ENCODE data around the gene FASN. TPM values are rescaled to one million over a fixed set of nuclear protein-coding genes. Genes with fewer than 3 reads are reported as not detected.
"Not testable (repeated sequence)": the region's sequence is repeated elsewhere in the genome, so short reads cannot be mapped to it uniquely, and the experiment has no call there.

Gene FASN
- 54.4 and 61.1 TPM in 2 replicates for total RNA-seq

GRCh38 chr17:82098169-82098938, at the start of gene FASN:
TSS of gene FASN (minus strand) at chr17:82098236. CDS start at chr17:82096445, 1,791 bp downstream.
- peak; percentile 84 to 97 for DNase-seq (ENCODE audit: low read depth in 2 of 2)

DNA sequence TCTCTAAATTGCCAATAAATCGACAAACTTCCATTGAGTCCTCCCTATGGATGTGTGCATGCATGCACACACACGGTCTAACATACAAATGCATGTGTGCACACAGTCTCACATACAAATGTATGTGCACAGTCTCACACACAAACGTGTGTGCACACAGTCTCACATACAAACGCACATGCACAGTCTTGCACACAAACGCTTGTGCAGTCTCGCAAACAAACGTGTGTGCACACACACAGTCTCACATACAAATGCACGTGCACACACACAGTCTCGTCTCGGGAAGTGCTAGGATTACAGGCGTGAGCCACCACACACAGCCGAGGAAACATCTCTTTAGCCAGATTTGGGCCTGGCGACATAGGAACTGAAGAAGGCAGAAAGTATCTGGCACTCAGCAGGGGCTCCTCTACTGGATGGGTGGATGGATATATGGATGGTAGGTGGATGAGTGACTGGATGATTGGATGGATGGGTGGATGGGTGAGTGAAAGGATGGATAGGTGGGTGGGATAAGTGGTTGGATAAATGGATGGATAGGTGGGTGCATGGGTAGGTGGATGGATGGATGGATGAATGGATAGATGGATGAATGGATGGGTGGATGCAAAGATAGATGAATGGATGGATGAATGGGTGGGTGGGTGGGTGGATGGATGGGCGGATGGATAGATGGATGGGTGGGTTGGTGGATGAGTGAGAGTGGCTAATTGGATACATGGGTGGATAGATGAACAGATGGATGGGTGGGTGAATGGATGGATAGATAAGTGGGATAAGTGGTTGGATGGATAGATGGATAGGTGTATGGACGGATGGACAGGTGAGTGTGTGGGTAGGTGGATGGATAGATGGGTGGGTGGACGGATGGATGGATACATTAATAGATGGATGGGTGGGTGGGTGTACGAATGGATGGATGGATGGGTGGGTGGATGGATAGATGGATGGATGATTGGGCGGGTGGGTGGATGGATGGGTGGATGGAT, 48.9 kb upstream of the FASN start:
- no peak for DNase-seq (ENCODE audit: low read depth in 2 of 2)

DNA sequence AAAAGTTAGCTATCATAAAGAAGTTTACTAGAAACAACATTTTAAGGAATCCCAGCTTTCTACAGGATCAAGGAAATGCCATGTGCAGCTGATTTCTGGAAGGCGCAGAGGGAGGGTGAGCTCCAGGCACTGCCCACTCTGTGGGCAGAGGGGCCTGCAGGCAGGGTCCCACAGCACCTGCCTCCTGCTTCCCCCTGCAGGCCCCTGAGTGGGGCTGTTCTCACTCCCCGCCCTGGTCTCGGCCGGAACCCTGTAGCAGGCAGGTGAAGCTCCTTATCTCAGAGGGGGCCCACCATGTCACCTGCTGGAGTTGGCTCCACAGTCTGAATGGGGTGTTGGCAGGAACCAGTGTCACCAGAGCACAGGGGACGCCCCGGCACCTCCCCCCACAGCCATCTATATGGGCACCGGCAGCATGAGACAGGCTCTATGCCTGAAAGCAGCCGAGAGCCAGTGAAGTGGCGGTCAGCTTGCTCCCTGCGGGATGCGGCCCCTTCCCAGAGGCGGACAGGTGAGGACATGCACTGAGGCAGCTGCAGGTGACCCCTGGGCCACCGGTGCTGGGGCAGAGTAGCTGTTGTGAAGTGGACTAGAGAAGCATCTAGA, 47.6 kb upstream of the FASN start:
- DNase-seq (ENCODE audit: low read depth in 2 of 2): no peak

- DNase-seq (ENCODE audit: low read depth in 2 of 2): no peak
Measured at GRCh38 chr17:82143333-82143732, 45.3 kb upstream of the FASN start.

DNA sequence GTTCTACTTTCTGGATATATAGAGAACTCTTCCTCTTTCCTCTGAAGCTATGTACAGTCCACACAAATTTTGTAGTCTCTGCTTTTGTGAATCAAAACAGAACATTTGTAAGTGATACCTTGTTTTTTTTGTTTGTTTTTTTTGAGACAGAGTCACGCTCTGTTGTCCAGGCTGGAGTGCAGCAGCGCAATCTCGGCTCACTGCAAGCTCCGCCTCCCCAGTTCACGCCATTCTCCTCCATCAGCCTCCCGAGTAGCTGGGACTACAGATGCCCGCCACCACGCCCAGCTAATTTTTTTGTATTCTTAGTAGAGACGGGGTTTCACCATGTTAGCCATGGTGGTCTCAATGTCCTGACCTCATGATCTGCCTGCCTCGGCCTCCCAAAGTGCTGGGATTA, 41.9 kb upstream of the FASN start:
- DNase-seq (ENCODE audit: low read depth in 2 of 2): not testable (repeated sequence)

- no peak for DNase-seq (ENCODE audit: low read depth in 2 of 2)
Measured at GRCh38 chr17:82138511-82138992, 40.5 kb upstream of the FASN start.

GRCh38 chr17:82134101-82134500, 36.1 kb upstream of the FASN start:
- DNase-seq (ENCODE audit: low read depth in 2 of 2): no peak

DNA sequence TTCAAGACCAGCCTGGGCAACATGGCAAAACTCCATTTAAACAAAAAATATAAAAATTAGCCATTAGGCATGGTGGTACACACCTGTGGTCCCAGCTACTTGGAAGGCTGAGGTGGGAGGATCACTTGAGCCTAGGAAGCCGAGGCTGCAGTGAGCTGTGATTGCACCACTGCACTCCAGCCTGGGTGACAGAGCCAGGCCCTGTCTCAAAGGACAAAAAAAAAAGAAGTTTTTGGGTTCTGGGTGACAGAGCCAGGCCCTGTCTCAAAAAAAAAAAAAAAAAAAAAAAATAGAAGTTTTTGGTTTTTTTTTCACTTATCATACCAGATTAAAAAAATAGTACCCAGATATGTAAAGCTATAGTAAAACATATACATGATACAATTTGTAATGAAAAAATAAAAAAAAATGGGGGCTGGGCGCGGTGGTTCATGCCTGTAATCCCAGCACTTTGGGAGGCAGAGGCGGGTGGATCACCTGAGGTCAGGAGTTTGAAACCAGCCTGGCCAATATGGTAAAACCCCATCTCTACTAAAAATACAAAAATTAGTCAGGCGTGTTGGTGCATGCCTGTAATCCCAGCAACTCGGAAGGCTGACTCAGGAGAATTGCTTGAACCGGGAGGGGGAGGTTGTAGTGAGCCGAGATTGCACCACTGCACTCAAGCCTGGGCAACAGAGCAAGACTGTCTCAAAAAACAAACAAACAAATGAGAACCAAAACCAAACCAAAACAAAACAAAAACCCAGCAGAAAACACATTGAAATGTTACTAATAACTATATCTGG, 35.3 kb upstream of the FASN start:
- not testable (repeated sequence) for DNase-seq (ENCODE audit: low read depth in 2 of 2)

GRCh38 chr17:82129095-82129494, 31.1 kb upstream of the FASN start:
- no peak for DNase-seq (ENCODE audit: low read depth in 2 of 2)

- no peak for DNase-seq (ENCODE audit: low read depth in 2 of 2)
Measured at GRCh38 chr17:82128287-82128686, 30.3 kb upstream of the FASN start.

GRCh38 chr17:82127704-82128103, 29.7 kb upstream of the FASN start:
- DNase-seq (ENCODE audit: low read depth in 2 of 2): no peak

DNA sequence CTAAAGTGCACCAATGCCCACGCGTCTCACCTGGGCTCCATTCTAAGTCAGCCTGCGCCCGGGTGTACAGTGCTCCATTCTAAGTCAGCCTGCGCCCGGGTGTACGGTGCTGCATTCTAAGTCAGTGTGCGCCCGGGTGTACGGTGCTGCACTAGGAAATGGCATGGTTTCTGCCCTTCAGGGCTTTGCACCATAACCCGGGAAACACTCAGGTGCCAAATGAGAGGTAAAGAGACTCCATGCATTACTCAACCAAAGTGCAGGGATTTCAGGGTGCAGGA, 29.2 kb upstream of the FASN start:
- DNase-seq (ENCODE audit: low read depth in 2 of 2): no peak

GRCh38 chr17:82126556-82127314, 28.7 kb upstream of the FASN start:
- DNase-seq (ENCODE audit: low read depth in 2 of 2): no peak

GRCh38 chr17:82124101-82124500, 26.1 kb upstream of the FASN start:
- DNase-seq (ENCODE audit: low read depth in 2 of 2): no peak

DNA sequence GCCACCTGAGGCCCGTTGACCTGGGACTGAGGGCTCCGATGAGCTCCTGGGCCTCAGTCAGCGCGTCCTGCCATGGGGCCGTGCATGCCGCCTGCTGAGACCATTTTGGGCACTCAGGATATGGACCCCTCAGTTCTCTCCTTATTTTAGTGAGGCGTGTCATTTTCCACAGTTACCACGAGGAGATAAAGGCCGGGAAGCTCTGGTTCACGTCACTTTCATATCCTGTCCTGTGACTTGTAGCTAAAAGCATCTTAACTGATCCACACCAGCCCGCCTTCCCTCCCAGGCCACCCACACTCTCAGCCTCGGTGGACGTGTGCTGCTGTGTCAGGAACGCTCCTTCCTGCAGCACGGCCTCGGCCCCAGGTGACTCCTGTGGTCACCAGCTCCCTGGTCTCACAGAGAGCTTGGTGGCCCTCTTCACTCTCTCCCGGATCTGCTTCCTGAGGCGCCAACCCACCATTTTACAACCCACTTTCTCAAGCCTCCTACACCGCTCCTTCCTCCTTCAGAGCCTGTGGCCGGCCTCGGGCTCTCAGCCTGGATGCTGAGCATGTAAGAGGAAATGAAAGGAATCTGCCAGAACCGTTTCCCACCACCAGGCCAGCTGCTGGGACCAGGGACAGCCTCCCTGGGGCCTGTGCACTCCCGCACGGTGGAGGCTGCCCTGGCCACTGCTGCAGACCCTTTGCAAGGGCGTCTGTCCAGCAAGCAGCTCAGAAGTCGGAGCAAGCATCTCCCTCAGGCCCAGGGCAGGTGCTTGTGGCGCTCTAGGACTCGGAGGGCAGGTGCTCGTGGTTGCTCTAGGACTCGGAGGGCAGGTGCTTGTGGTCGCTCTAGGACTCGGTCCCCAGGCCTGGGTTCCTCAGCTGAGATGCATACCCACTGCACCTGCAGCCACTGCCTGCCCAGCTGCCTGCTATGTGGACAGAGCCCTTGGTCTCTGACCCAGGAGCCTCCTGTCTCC, 23.9 kb upstream of the FASN start:
- no peak for DNase-seq (ENCODE audit: low read depth in 2 of 2)

GRCh38 chr17:82121246-82121645, 23.2 kb upstream of the FASN start:
- no peak for DNase-seq (ENCODE audit: low read depth in 2 of 2)

- DNase-seq (ENCODE audit: low read depth in 2 of 2): no peak
Measured at GRCh38 chr17:82120148-82120547, 22.1 kb upstream of the FASN start.

DNA sequence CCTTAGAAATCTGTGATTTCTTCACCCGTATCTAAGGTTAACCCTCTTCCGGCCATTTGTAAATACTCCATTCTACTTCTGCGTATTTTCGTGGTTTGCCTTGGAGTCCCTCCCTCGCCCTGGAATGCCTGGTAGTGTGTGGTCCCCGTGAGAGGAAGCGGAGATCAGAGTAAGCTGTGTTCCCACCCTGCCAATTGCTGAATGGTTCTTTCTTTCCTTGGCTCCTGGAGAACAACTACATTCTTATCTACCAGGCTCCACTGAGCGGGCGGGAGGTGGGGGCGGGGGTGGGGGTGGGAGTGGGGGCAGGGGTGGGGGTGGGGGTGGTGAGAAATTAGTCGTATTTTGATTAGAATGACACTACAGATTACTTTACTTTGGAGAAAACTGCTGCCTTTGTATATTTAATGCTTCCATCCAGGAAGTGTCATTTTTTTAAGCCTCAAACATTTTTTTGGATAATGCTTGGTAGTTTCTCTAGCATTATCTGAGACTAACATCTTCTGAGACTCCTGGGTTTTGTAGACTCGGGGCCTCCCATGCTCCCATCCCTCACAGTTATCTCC, 20.9 kb upstream of the FASN start:
- DNase-seq (ENCODE audit: low read depth in 2 of 2): no peak
